ENCODE results near the gene PPIL3. TPM values are rescaled to one million over a fixed set of nuclear protein-coding genes. Genes with fewer than 3 reads are reported as not detected.
A peak's percentile ranks its signal among the peaks of the same experiment; 100 is the strongest.

The PPIL3 gene
- total and polyA plus RNA-seq, 7 experiments from 2014 or later: 28.3 to 69.7 (median 31.5) TPM

DNA sequence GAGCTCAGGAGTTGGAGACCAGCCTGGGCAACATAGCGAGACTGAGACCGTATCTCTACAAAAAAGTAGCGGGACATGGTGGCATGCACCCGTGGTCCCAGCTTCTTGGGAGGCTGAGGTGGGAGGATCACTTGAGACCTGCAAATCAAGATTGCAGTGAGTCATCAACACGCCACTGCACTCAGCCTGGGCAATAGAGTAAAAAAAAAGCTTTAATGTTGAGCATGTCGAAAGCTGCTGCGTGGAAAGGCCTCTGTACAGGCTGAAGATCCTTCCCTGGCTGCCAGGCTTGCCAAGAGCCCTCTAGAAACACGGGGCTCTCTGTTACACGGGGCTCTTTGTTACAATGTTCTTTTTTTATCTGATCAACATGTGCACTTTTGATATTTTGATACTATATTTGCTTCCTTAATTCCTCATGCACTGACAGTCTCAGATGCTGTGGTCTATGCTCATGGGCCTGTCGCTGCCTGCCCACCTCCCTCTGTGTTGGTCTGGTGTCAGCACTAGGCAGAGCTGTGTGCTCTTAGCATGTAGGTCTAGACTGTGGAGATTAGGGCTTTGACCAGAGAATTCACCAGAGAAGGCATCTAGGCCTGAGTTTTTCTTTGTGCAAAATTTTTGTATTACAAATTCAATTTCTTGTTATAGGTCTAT, 43.1 kb downstream of the PPIL3 start:
- H3K27ac Mint-ChIP-seq: no peak overlapping the region
- ChIA-PET POLR2A (interaction anchor here (0.7 to 1.3 kb wide), 2 partner anchors 12 to 18 kb away, joined by 3 to 4 read pairs; no protein-coding TSS in a partner anchor), CTCF (no interaction called here)
- peaks cover 0 to 12% (median 0%) of the 10 kb centered on the region in 7 donors for H3K4me1 Mint-ChIP-seq
- no peaks in the 10 kb centered on the region for H3K27me3 Mint-ChIP-seq
- H3K9me3 ChIP-seq (ENCODE audit: control insufficient read depth in 2 of 3, low read length in 3 of 3): no peaks in the 10 kb centered on the region
- H3K4me1 ChIP-seq (ENCODE audit: control insufficient read depth in 2 of 2, insufficient read depth in 2 of 2, low read length in 2 of 2): no peaks in the 10 kb centered on the region
- ATAC-seq (no peak), DNase-seq (no peak)
- H3K9me3 Mint-ChIP-seq: no peaks in the 10 kb centered on the region
- no peaks in the 10 kb centered on the region for H3K27me3 ChIP-seq (ENCODE audit: control insufficient read depth in 2 of 2, insufficient read depth in 2 of 2, low read length in 2 of 2)
- H3K4me3 ChIP-seq (ENCODE audit: low read length): no peak overlapping the region
- intact Hi-C loops (cut with micrococcal nuclease): no loop called here
- peaks cover 0 to 6% (median 6%) of the 10 kb centered on the region in 5 donors for H3K36me3 Mint-ChIP-seq
- peaks cover 0 to 5% (median 0%) of the 10 kb centered on the region in 3 experiments for H3K36me3 ChIP-seq (ENCODE audit: control insufficient read depth in 2 of 3, insufficient read depth in 3 of 3, low read length in 3 of 3)
- no peak overlapping the region for H3K4me3 Mint-ChIP-seq
- no peak overlapping the region for H3K27ac ChIP-seq (ENCODE audit: low read depth, low read length)

DNA sequence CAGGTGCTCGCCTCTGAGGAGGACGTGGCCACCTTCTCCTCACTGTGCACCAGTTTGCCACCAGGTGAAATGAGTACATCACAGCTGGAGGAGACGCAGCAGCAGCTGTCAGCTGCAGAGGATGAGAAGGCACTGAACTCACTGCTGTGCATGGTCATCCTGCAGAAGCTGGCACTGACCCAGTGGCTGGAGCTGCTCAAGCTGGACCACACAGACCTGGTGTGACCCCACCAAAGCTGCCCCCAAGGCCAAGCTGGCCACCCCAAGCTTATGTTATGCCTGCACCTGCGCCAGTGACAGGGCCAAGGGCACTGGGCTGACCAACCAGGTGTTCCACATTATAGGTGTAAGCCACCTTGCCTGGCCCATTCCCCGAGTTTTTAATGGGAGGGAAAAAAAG, 43.7 kb downstream of the PPIL3 start:
- Mint-ChIP-seq H3K4me3 (no peak overlapping the region), H3K36me3 (peaks cover 0 to 2% (median 0%) of the 10 kb centered on the region in 5 donors), H3K9me3 (no peaks in the 10 kb centered on the region), H3K27ac (no peak overlapping the region), H3K27me3 (no peaks in the 10 kb centered on the region), H3K4me1 (peaks cover 0 to 12% (median 0%) of the 10 kb centered on the region in 7 donors)
- intact Hi-C loops (cut with micrococcal nuclease): no loop called here
- CTCF ChIA-PET: interaction anchor here (0.9 kb wide), 1 partner anchor 126 kb away, joined by 3 read pairs; no protein-coding TSS in a partner anchor
- Histone ChIP-seq H3K4me1 (ENCODE audit: control insufficient read depth in 2 of 2, insufficient read depth in 2 of 2, low read length in 2 of 2) (no peaks in the 10 kb centered on the region), H3K27me3 (ENCODE audit: control insufficient read depth in 2 of 2, insufficient read depth in 2 of 2, low read length in 2 of 2) (no peaks in the 10 kb centered on the region), H3K9me3 (ENCODE audit: control insufficient read depth in 2 of 3, low read length in 3 of 3) (no peaks in the 10 kb centered on the region), H3K36me3 (ENCODE audit: control insufficient read depth in 2 of 3, insufficient read depth in 3 of 3, low read length in 3 of 3) (no peaks in the 10 kb centered on the region), H3K4me3 (ENCODE audit: low read length) (no peak overlapping the region), H3K27ac (ENCODE audit: low read depth, low read length) (no peak overlapping the region)
- POLR2A ChIA-PET: interaction anchor here (0.7 to 1.3 kb wide), 2 partner anchors 13 to 18 kb away, joined by 3 to 4 read pairs; no protein-coding TSS in a partner anchor
- no peak for DNase-seq
- ATAC-seq: no peak

- Mint-ChIP-seq H3K36me3 (peaks cover 0 to 1% (median 0%) of the 10 kb centered on the region in 5 donors), H3K27ac (no peak overlapping the region), H3K4me3 (no peak overlapping the region), H3K27me3 (no peaks in the 10 kb centered on the region), H3K9me3 (no peaks in the 10 kb centered on the region), H3K4me1 (peaks cover 0 to 12% (median 0%) of the 10 kb centered on the region in 7 donors)
- H3K27ac ChIP-seq (ENCODE audit: low read depth, low read length): no peak overlapping the region
- ChIA-PET POLR2A (no interaction called here), CTCF (interaction anchor here (0.9 to 1.1 kb wide), 2 partner anchors 16 to 125 kb away, joined by 3 to 4 read pairs; no protein-coding TSS in a partner anchor)
- no peaks in the 10 kb centered on the region for H3K27me3 ChIP-seq (ENCODE audit: control insufficient read depth in 2 of 2, insufficient read depth in 2 of 2, low read length in 2 of 2)
- no peak for ATAC-seq
- intact Hi-C loops (cut with micrococcal nuclease): no loop called here
- no peak for DNase-seq
- H3K4me3 ChIP-seq (ENCODE audit: low read length): no peak overlapping the region
- H3K9me3 ChIP-seq (ENCODE audit: control insufficient read depth in 2 of 3, low read length in 3 of 3): no peaks in the 10 kb centered on the region
- no peaks in the 10 kb centered on the region for H3K36me3 ChIP-seq (ENCODE audit: control insufficient read depth in 2 of 3, insufficient read depth in 3 of 3, low read length in 3 of 3)
- H3K4me1 ChIP-seq (ENCODE audit: control insufficient read depth in 2 of 2, insufficient read depth in 2 of 2, low read length in 2 of 2): no peaks in the 10 kb centered on the region
These were observed 44.6 kb downstream of the PPIL3 start for GRCh38 chr2:200843993-200844948.

GRCh38 chr2:200839513-200839912, 49.4 kb downstream of the PPIL3 start:
- H3K9me3 ChIP-seq (ENCODE audit: control insufficient read depth in 2 of 3, low read length in 3 of 3): no peaks in the 10 kb centered on the region
- POLR2A ChIA-PET: interaction anchor here (0.9 kb wide), 1 partner anchor 25 kb away, joined by 3 read pairs; the partner anchor contains the start of gene CLK1
- peak overlapping the region in 1 of 9 donors; percentile 46 for H3K27ac Mint-ChIP-seq
- no peak for ATAC-seq
- DNase-seq: no peak
- no peaks in the 10 kb centered on the region for H3K4me1 ChIP-seq (ENCODE audit: control insufficient read depth in 2 of 2, insufficient read depth in 2 of 2, low read length in 2 of 2)
- peaks cover 0 to 6% (median 0%) of the 10 kb centered on the region in 7 donors for H3K4me1 Mint-ChIP-seq
- H3K4me3 Mint-ChIP-seq: no peak overlapping the region
- peaks cover 0 to 10% (median 4%) of the 10 kb centered on the region in 5 donors for H3K36me3 Mint-ChIP-seq
- H3K27ac ChIP-seq (ENCODE audit: low read depth, low read length): no peak overlapping the region
- CTCF ChIA-PET: interaction anchor here (0.6 kb wide), 1 partner anchor 229 kb away, joined by 3 read pairs; no protein-coding TSS in a partner anchor
- H3K27me3 ChIP-seq (ENCODE audit: control insufficient read depth in 2 of 2, insufficient read depth in 2 of 2, low read length in 2 of 2): no peaks in the 10 kb centered on the region
- no peaks in the 10 kb centered on the region for H3K36me3 ChIP-seq (ENCODE audit: control insufficient read depth in 2 of 3, insufficient read depth in 3 of 3, low read length in 3 of 3)
- H3K4me3 ChIP-seq (ENCODE audit: low read length): no peak overlapping the region
- intact Hi-C loops (cut with micrococcal nuclease): no loop called here
- H3K9me3 Mint-ChIP-seq: peaks cover 0 to 31% (median 9%) of the 10 kb centered on the region in 11 donors
- no peaks in the 10 kb centered on the region for H3K27me3 Mint-ChIP-seq

DNA sequence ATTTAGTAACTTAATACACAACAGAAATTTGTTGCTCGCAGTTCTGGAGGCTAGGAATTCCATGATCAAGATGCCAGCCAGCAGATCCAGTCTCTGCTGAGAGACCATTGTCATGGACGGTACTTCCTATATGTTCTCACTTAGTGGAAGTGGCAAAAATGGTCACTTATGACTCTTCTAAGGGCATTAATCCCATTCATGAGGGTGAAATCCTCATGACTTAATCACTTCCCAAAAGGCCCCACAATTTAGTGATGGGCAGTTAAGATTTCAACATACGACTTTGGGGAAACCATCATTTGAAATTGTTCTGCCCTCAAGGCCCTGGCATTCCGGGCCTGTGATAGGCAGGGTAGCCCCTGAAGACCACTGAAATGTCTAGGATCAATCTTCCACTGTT, 54.2 kb downstream of the PPIL3 start:
- Mint-ChIP-seq H3K4me3 (no peak overlapping the region), H3K27me3 (no peaks in the 10 kb centered on the region), H3K4me1 (no peaks in the 10 kb centered on the region), H3K36me3 (peaks cover 0 to 10% (median 4%) of the 10 kb centered on the region in 5 donors), H3K27ac (no peak overlapping the region), H3K9me3 (peaks cover 0 to 31% (median 9%) of the 10 kb centered on the region in 11 donors)
- DNase-seq (no peak), ATAC-seq (no peak)
- H3K4me3 ChIP-seq (ENCODE audit: low read length): no peak overlapping the region
- intact Hi-C loops (cut with micrococcal nuclease): no loop called here
- ChIA-PET POLR2A (no interaction called here), CTCF (no interaction called here)
- no peak overlapping the region for H3K27ac ChIP-seq (ENCODE audit: low read depth, low read length)
- no peaks in the 10 kb centered on the region for H3K4me1 ChIP-seq (ENCODE audit: control insufficient read depth in 2 of 2, insufficient read depth in 2 of 2, low read length in 2 of 2)
- no peaks in the 10 kb centered on the region for H3K36me3 ChIP-seq (ENCODE audit: control insufficient read depth in 2 of 3, insufficient read depth in 3 of 3, low read length in 3 of 3)
- no peaks in the 10 kb centered on the region for H3K9me3 ChIP-seq (ENCODE audit: control insufficient read depth in 2 of 3, low read length in 3 of 3)
- no peaks in the 10 kb centered on the region for H3K27me3 ChIP-seq (ENCODE audit: control insufficient read depth in 2 of 2, insufficient read depth in 2 of 2, low read length in 2 of 2)

- ChIA-PET POLR2A (interaction anchor here (3.8 kb wide), 1 partner anchor 35 kb away, joined by 16 read pairs; the partner anchor contains the start of gene CLK1), CTCF (no interaction called here)
- DNase-seq (no peak), ATAC-seq (no peak)
- no peaks in the 10 kb centered on the region for H3K27me3 Mint-ChIP-seq
- Histone ChIP-seq H3K4me3 (ENCODE audit: low read length) (no peak overlapping the region), H3K27ac (ENCODE audit: low read depth, low read length) (no peak overlapping the region), H3K27me3 (ENCODE audit: control insufficient read depth in 2 of 2, insufficient read depth in 2 of 2, low read length in 2 of 2) (no peaks in the 10 kb centered on the region), H3K36me3 (ENCODE audit: control insufficient read depth in 2 of 3, insufficient read depth in 3 of 3, low read length in 3 of 3) (no peaks in the 10 kb centered on the region), H3K9me3 (ENCODE audit: control insufficient read depth in 2 of 3, low read length in 3 of 3) (no peaks in the 10 kb centered on the region), H3K4me1 (ENCODE audit: control insufficient read depth in 2 of 2, insufficient read depth in 2 of 2, low read length in 2 of 2) (no peaks in the 10 kb centered on the region)
- intact Hi-C loops (cut with micrococcal nuclease): no loop called here
- peaks cover 0 to 4% (median 0%) of the 10 kb centered on the region in 11 donors for H3K9me3 Mint-ChIP-seq
- H3K4me3 Mint-ChIP-seq: no peak overlapping the region
- H3K36me3 Mint-ChIP-seq: peaks cover 0 to 17% (median 6%) of the 10 kb centered on the region in 5 donors
- H3K27ac Mint-ChIP-seq: peak overlapping the region in 2 of 9 donors; percentile 48 to 66
- H3K4me1 Mint-ChIP-seq: peaks cover 0 to 10% (median 0%) of the 10 kb centered on the region in 7 donors
These were observed 59.6 kb downstream of the PPIL3 start for GRCh38 chr2:200829258-200829655.

Measured in naive thymus-derived CD4-positive, alpha-beta T cell (primary cell).